ENCODE results near the gene CLEC10A.
A peak's percentile ranks its signal among the peaks of the same experiment; 100 is the strongest.

CLEC10A gene

DNA sequence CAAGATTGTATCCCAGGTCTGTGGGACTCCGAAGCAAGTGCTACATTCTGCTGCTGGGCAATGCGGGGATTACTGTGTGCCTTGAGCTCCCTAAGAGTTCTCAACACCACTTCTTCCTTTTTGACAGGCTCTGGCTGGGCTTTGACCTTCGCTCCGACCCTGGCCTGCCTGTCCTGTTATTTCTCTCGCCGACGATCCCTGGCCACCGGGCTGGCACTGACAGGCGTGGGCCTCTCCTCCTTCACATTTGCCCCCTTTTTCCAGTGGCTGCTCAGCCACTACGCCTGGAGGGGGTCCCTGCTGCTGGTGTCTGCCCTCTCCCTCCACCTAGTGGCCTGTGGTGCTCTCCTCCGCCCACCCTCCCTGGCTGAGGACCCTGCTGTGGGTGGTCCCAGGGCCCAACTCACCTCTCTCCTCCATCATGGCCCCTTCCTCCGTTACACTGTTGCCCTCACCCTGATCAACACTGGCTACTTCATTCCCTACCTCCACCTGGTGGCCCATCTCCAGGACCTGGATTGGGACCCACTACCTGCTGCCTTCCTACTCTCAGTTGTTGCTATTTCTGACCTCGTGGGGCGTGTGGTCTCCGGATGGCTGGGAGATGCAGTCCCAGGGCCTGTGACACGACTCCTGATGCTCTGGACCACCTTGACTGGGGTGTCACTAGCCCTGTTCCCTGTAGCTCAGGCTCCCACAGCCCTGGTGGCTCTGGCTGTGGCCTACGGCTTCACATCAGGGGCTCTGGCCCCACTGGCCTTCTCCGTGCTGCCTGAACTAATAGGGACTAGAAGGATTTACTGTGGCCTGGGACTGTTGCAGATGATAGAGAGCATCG is 41.8 kb downstream of the CLEC10A start:
- H2AFZ ChIP-seq (ENCODE audit: low read length): no peak overlapping the region
- H3K9ac ChIP-seq (ENCODE audit: low read depth, low read length, poor library complexity, severe bottlenecking): no peak overlapping the region
- H3K4me2 ChIP-seq (ENCODE audit: low read depth, low read length, poor library complexity, severe bottlenecking): no peak overlapping the region
- no peak for TF ChIP-seq EZH2phosphoT487 (IDR thresholded peaks at IDR 0.05; ENCODE audit: borderline replicate concordance)
- TF ChIP-seq, protein P1, sequence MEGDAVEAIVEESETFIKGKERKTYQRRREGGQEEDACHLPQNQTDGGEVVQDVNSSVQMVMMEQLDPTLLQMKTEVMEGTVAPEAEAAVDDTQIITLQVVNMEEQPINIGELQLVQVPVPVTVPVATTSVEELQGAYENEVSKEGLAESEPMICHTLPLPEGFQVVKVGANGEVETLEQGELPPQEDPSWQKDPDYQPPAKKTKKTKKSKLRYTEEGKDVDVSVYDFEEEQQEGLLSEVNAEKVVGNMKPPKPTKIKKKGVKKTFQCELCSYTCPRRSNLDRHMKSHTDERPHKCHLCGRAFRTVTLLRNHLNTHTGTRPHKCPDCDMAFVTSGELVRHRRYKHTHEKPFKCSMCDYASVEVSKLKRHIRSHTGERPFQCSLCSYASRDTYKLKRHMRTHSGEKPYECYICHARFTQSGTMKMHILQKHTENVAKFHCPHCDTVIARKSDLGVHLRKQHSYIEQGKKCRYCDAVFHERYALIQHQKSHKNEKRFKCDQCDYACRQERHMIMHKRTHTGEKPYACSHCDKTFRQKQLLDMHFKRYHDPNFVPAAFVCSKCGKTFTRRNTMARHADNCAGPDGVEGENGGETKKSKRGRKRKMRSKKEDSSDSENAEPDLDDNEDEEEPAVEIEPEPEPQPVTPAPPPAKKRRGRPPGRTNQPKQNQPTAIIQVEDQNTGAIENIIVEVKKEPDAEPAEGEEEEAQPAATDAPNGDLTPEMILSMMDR (conservative IDR thresholded peaks at IDR 0.05; ENCODE audit: low read length): peak; percentile 33; the same call in 1 of the 2 replicates
- 0 out of 2 replicates have a peak, but pooled peaks cover 7% of the 10 kb centered on the region for H3F3A ChIP-seq (ENCODE audit: low read depth)
- no peaks in the 10 kb centered on the region for H3K36me3 ChIP-seq (ENCODE audit: insufficient read depth, low read length)
- no peak overlapping the region for H3K4me3 ChIP-seq (ENCODE audit: low read length, poor library complexity, severe bottlenecking)
- no peaks in the 10 kb centered on the region for H3K9me2 ChIP-seq (replicated peaks; ENCODE audit: low read depth, low read length)
- H3K4me1 ChIP-seq (ENCODE audit: insufficient read depth, low read length, poor library complexity, severe bottlenecking): peaks cover 13% of the 10 kb centered on the region
- H4K20me1 ChIP-seq (ENCODE audit: insufficient read depth, low read length, poor library complexity, severe bottlenecking): no peaks in the 10 kb centered on the region
- no peaks in the 10 kb centered on the region for H3K27me3 ChIP-seq (ENCODE audit: insufficient read depth, low read length, poor library complexity, severe bottlenecking)
- peaks cover 10% of the 10 kb centered on the region for H3K79me2 ChIP-seq (ENCODE audit: insufficient read depth, low read length)
- H3K9me3 ChIP-seq (ENCODE audit: insufficient read depth, low read depth, low read length): no peaks in the 10 kb centered on the region

DNA sequence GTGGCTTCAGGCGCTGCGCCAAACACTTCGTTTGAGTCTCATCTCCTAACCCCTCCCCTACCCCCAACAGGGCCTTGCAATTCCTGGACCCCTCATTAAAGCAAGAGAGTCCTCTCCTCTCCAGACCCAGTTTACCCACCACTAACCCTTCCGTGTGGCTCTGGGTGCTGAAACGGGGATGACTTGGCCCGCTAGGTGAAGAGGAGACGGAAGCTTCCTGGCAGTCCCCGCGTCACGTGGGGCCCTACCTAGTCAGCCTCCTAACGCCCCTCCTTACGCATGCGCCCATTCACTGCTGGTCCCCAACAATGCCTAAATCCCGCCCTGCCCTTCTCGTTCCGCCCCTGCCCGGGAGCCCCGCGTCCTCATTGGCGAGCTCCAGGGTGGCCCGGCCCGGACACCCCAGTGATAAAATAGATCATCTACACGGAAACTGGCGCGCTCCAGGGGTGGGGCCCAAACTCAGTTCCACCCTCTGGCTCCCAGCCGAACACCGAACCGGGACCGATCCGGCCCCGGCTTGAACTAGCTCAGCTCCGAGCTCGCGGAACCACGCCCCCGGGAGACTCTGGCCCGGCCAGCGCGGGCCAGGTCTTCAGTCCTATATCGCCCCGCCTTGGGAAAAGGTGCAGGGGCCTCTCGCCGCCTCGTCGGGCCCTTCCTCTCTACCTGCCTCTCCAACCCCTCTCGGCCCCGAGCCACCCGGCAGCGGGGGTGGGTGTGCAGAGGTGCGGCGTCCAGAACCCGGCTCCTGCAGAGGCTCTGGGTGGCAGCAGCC is 44.3 kb downstream of the CLEC10A start, which contains the start of gene SLC16A13:
TSS of gene SLC16A13 (plus strand) at position 425 of the 778 bp plus-strand sequence. CDS start 368 bp downstream, outside the sequence.
- no peaks in the 10 kb centered on the region for H3K9me2 ChIP-seq (replicated peaks; ENCODE audit: low read depth, low read length)
- H3K9ac ChIP-seq (ENCODE audit: low read depth, low read length, poor library complexity, severe bottlenecking): peak within 1 kb of the TSS; percentile 84
- H3K79me2 ChIP-seq (ENCODE audit: insufficient read depth, low read length): peaks cover 10% of the 10 kb centered on the region
- no peaks in the 10 kb centered on the region for H3K27me3 ChIP-seq (ENCODE audit: insufficient read depth, low read length, poor library complexity, severe bottlenecking)
- H2AFZ ChIP-seq (ENCODE audit: low read length): peak within 1 kb of the TSS; percentile 89
- H4K20me1 ChIP-seq (ENCODE audit: insufficient read depth, low read length, poor library complexity, severe bottlenecking): no peaks in the 10 kb centered on the region
- H3K36me3 ChIP-seq (ENCODE audit: insufficient read depth, low read length): no peaks in the 10 kb centered on the region
- H3F3A ChIP-seq (ENCODE audit: low read depth): 0 out of 2 replicates have a peak, but pooled peaks cover 7% of the 10 kb centered on the region
- no peaks in the 10 kb centered on the region for H3K9me3 ChIP-seq (ENCODE audit: insufficient read depth, low read depth, low read length)
- TF ChIP-seq, protein P1 (conservative IDR thresholded peaks at IDR 0.05; ENCODE audit: low read length): no peak
- TF ChIP-seq EZH2phosphoT487 (IDR thresholded peaks at IDR 0.05; ENCODE audit: borderline replicate concordance): no peak
- H3K4me3 ChIP-seq (ENCODE audit: low read length, poor library complexity, severe bottlenecking): peak within 1 kb of the TSS; percentile 84
- H3K4me1 ChIP-seq (ENCODE audit: insufficient read depth, low read length, poor library complexity, severe bottlenecking): peaks cover 16% of the 10 kb centered on the region
- peak within 1 kb of the TSS; percentile 83 for H3K4me2 ChIP-seq (ENCODE audit: low read depth, low read length, poor library complexity, severe bottlenecking)

DNA sequence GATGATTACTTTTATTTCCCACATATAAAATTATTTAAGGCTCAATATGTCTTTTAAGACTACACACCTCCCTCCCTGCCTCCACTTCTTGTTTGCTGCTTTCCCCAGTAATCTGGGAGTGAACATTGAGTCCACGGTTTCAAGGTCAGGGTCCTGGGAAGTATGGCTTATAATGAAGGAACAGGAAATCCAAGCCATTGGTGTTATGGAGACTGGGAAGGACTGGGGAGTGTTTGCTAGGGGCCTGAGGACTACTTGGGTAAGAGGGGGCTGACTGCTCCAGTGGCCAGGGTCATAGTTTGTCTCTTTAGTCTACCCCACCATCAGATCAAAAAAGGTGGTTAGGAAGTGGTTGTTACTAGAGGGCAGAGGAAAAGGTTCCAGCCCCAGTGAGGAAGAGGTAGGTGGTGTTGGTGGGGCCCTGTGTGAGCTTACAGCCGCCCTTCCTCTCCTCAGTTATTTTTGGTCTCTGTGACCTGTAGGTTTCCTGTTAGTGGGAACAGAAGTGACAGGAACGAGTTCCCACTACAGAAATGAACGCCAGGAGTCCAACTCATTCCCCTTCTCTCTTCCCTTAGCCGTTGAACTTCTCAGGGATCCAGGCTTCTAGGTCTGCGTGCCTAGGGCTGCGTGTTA is 45.0 kb downstream of the CLEC10A start:
- H2AFZ ChIP-seq (ENCODE audit: low read length): peak overlapping the region; percentile 89
- peaks cover 19% of the 10 kb centered on the region for H3K4me1 ChIP-seq (ENCODE audit: insufficient read depth, low read length, poor library complexity, severe bottlenecking)
- H4K20me1 ChIP-seq (ENCODE audit: insufficient read depth, low read length, poor library complexity, severe bottlenecking): no peaks in the 10 kb centered on the region
- 0 out of 2 replicates have a peak, but pooled peaks cover 7% of the 10 kb centered on the region for H3F3A ChIP-seq (ENCODE audit: low read depth)
- no peaks in the 10 kb centered on the region for H3K9me3 ChIP-seq (ENCODE audit: insufficient read depth, low read depth, low read length)
- no peaks in the 10 kb centered on the region for H3K36me3 ChIP-seq (ENCODE audit: insufficient read depth, low read length)
- no peak for TF ChIP-seq EZH2phosphoT487 (IDR thresholded peaks at IDR 0.05; ENCODE audit: borderline replicate concordance)
- peak overlapping the region; percentile 84 for H3K4me3 ChIP-seq (ENCODE audit: low read length, poor library complexity, severe bottlenecking)
- peaks cover 10% of the 10 kb centered on the region for H3K79me2 ChIP-seq (ENCODE audit: insufficient read depth, low read length)
- H3K4me2 ChIP-seq (ENCODE audit: low read depth, low read length, poor library complexity, severe bottlenecking): peak overlapping the region; percentile 83
- H3K27me3 ChIP-seq (ENCODE audit: insufficient read depth, low read length, poor library complexity, severe bottlenecking): no peaks in the 10 kb centered on the region
- no peaks in the 10 kb centered on the region for H3K9me2 ChIP-seq (replicated peaks; ENCODE audit: low read depth, low read length)
- peak overlapping the region; percentile 84 for H3K9ac ChIP-seq (ENCODE audit: low read depth, low read length, poor library complexity, severe bottlenecking)
